Fibroblast of peridontal ligament (primary cell): Measurements from ENCODE around the gene IL21R.
"Not testable (repeated sequence)": the region's sequence is repeated elsewhere in the genome, so short reads cannot be mapped to it uniquely, and the experiment has no call there.

Source experiments
- DNase-seq: peaks from one replicate; pipeline ENCODE4 v3.0.0-alpha.2; 2010; ENCODE audit errors: extremely low read depth

IL21R gene

DNA sequence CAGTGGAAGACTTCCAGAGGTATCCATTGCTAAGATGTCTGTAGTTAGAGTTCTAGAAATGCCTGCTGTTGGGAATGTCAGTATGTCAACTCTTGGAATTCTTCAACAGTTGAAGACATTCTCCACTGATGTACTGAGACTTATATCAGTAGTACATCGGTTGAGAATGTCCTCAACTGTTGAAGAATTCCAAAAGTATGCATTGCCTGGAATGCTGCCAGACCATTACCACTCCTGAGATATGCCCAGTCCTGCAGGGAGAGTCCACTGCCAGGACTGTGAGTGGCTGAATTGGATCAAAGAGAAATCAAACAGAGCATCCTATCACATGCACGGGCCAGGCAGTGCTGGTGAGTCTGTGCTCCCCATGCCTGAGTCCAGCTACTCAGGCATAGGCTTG is 42.0 kb downstream of the IL21R start:
- peak; percentile 38 for DNase-seq

DNA sequence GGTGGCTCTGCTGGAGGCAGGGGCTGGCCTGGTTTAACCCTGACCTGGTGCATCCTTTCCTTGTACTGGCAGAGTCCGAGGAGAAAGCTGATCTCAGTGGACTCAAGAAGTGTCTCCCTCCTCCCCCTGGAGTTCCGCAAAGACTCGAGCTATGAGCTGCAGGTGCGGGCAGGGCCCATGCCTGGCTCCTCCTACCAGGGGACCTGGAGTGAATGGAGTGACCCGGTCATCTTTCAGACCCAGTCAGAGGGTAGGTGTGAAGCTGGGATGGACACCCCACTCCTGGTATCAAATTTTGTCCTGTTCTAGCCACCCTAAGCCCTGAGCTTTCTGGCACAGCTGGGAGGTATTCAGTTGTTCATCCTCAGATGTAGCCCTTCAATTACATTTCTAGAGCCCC is 42.5 kb downstream of the IL21R start:
- no peak for DNase-seq

DNA sequence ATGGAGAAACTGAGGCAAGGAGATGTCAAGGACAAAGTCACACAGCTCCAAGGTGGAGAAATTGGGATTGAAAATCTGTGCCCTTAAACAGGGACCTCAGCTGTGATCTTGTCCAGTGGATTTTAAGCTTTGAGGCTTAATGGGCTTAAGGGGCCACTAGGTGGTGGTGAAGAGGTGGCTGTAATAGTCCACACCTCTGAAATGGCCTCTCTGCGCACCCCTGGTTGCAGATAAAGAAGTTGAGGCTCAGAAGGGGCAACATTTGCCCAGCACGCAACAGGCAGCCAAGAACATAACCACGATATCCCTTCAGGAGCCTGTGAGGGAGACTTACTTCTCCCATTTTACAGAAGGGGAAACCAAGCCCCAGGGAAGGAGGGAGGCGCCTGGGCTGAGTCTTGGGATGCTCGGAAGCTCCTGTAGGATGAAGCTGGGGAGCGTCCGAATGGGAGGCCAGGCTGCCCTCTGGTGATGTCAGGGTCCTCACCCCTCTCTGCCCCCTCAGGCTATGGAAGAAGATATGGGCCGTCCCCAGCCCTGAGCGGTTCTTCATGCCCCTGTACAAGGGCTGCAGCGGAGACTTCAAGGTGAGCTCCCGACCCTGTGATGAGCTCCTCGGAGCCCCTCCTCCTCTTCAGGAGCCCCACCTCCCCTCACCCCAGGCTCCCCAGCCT is 43.7 kb downstream of the IL21R start:
- no peak for DNase-seq

DNA sequence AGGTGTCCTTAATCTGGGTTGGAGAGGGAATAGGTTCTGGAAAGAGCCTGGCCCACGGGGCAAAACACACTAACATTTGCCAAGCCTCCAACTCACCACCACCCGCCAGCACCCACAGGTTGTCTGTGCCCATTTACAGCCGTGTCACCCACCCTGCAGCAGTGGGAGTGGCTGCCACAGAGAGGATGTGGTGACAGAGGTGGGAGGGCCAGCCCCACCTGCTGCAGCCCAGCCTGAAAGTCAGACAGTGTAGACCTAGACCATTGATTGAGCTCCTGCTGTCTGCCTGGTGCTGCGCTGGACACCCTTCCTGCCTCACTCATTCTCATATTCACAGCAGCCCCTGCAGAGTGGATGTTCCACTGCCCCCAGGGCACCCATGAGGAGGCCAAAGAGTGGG is 44.7 kb downstream of the IL21R start:
- DNase-seq: no peak

DNA sequence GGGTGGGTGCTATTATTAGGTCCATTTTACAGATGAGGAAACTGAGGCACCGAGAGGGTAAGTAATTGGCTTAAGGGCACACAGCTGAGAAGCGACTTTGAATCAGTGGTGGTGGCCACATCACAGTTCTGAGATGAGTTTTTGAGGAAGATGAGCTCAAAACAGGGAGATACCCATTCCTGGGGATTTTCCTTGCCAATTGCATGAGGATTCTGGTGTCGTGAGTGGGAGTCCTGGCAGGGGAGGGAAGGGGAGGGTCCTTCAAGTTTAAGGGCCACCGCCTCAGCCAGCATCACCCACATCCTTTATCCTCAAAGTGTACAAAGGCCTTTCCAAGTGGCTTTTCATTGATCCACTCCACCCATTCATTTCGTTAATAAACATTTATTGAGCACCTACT is 45.3 kb downstream of the IL21R start:
- DNase-seq: no peak

DNA sequence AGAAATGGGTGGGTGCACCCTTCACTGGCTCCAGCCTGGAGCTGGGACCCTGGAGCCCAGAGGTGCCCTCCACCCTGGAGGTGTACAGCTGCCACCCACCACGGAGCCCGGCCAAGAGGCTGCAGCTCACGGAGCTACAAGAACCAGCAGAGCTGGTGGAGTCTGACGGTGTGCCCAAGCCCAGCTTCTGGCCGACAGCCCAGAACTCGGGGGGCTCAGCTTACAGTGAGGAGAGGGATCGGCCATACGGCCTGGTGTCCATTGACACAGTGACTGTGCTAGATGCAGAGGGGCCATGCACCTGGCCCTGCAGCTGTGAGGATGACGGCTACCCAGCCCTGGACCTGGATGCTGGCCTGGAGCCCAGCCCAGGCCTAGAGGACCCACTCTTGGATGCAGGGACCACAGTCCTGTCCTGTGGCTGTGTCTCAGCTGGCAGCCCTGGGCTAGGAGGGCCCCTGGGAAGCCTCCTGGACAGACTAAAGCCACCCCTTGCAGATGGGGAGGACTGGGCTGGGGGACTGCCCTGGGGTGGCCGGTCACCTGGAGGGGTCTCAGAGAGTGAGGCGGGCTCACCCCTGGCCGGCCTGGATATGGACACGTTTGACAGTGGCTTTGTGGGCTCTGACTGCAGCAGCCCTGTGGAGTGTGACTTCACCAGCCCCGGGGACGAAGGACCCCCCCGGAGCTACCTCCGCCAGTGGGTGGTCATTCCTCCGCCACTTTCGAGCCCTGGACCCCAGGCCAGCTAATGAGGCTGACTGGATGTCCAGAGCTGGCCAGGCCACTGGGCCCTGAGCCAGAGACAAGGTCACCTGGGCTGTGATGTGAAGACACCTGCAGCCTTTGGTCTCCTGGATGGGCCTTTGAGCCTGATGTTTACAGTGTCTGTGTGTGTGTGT is 46.8 kb downstream of the IL21R start:
- DNase-seq: no peak

DNA sequence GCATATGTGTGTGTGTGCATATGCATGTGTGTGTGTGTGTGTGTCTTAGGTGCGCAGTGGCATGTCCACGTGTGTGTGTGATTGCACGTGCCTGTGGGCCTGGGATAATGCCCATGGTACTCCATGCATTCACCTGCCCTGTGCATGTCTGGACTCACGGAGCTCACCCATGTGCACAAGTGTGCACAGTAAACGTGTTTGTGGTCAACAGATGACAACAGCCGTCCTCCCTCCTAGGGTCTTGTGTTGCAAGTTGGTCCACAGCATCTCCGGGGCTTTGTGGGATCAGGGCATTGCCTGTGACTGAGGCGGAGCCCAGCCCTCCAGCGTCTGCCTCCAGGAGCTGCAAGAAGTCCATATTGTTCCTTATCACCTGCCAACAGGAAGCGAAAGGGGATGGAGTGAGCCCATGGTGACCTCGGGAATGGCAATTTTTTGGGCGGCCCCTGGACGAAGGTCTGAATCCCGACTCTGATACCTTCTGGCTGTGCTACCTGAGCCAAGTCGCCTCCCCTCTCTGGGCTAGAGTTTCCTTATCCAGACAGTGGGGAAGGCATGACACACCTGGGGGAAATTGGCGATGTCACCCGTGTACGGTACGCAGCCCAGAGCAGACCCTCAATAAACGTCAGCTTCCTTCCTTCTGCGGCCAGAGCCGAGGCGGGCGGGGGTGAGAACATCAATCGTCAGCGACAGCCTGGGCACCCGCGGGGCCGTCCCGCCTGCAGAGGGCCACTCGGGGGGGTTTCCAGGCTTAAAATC is 47.6 kb downstream of the IL21R start:
- no peak for DNase-seq

DNA sequence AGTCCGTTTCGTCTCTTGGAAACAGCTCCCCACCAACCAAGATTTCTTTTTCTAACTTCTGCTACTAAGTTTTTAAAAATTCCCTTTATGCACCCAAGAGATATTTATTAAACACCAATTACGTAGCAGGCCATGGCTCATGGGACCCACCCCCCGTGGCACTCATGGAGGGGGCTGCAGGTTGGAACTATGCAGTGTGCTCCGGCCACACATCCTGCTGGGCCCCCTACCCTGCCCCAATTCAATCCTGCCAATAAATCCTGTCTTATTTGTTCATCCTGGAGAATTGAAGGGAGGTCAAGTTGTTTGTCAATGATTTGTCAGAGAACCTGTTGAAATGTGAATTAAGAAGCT is 48.2 kb downstream of the IL21R start:
- no peak for DNase-seq

DNA sequence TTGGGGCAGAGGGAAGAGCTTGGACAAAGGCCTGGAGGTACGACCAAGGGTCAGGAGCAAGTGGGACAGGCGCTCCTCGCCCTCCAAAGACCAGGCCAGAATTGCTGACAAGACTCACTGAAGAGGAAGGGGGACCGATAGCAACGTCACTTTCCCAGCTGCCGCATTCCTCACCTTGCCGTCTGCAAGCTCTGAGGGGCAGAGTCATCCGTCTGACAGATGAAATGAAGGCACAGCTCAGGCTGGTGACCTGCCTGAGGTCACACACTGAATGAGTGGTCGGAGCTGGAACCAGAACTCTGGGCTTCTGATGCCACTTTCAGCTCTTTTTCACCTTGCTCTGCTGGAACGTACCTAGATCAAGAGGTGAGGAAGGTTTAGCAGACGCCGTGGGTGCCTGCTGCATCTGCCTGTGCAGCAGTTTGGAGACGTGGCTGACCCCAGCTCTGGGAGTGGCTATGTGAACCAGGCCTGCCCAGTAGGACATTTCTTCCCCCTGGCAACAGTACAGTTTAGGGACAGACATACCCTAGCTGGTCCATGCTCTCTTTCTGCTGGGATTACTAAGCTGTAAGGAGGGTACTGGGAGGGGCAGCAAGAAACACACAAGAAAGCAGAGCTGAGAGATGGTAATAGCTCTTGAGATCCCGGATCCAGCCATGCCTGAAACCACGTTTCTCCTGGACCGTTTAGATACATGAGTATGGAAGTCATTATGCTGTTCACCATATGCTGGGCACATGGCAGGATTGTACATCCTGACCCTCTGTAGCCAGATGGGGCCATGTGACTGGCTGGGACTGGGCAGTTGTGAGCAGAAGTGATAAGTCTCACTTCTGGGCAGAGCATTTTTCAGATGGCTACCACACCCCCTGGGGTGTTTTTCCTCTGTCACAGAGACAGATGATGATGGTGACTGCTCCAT is 50.9 kb downstream of the IL21R start:
- DNase-seq: no peak

DNA sequence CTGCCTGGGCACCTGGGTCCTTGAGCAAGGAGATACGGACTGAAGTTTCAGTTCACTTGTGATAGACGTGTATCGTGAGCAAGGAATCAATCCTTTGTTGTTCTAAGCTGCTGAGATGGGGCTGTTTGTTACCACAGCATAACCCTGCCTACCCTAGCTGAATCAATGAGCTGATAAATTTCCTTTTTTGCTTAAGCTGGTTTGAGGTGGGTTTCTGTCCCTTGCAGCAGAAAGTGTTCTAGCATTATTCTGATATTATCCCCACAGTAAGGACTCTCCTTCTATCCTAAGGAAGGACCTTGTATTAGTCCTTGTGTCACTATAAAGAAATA is 51.5 kb downstream of the IL21R start:
- DNase-seq: no peak

DNA sequence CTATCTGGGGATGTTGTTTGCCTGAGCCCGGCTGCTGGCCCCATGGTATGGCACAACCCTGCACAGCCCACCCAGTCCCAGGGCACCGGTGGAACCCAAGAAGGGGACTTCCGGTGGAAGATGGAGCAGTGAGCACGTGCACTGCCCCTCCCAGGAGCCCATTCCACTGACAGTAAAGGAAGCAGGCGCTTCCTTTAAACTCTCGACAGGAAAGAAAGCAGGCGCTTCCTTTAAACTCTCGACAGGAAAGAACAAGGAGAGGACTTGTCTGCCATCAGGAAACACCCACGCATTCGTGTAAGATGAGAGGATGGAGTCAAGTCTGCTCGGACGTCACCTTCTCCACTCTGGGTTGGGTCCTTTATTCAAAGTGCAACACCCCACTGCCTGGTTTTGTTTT is 53.7 kb downstream of the IL21R start:
- DNase-seq: no peak

DNA sequence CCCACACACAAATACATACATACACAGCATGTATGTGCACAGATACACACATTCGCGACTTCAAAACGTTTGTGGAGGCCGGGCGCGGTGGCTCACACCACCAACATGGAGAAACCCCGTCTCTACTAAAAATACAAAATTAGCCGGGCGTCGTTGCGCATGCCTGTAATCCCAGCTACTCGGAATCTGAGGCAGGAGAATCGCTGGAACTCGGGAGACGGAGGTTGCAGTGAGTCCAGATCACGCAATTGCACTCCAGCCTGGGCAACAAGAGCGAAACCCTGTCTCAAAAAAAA is 55.6 kb downstream of the IL21R start:
- DNase-seq: not testable (repeated sequence)

DNA sequence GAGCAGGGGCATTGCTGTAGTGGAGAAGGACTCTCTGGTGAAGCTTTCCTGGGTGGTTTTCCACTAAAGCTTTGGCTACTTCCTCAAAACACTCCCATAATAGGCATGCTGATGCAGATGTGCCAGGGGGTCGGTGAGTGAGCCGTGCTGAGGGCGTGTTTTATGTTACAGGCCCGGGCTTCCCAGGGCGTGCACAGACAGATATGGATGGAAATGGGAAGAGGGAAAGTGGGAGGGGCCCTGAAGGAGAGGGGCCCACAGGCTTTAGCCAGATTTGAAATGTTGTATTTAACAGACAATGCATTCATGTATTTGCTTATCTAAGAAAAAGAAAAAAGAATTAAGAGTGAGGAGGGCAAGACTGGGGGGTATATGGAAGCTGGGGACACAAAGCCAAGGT is 56.3 kb downstream of the IL21R start:
- DNase-seq: no peak

DNA sequence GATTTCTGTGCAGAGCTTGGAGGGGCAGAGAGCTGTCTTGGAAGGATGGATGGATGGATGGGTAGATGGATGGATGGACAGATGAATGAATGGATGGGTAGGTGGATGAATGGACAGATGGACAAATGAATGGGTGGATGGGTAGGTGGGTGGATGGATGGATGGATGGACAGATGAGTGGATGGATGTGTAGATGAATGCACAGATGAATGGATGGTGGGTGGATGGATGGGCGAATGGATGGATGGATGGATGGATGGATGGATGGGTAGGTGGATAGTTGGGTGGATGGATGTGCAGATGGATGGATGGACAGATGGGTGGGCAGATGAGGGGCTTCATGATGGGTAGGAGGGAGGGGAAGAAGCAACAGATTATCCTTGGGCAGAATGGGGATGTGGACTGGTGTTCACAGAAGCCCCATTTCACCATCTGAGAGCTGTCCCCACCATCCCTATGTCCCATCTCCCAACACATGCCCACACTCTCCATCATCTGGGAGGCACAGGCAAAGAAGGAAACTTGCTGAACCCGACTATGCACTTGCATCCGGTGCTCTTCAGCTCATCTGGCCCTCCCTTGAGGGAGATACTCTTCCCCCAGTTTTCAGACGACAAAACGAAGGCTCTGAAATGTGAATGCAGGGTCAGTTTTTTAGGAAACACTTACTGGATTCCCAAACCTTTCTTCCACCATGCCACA is 57.2 kb downstream of the IL21R start:
- DNase-seq: no peak

DNA sequence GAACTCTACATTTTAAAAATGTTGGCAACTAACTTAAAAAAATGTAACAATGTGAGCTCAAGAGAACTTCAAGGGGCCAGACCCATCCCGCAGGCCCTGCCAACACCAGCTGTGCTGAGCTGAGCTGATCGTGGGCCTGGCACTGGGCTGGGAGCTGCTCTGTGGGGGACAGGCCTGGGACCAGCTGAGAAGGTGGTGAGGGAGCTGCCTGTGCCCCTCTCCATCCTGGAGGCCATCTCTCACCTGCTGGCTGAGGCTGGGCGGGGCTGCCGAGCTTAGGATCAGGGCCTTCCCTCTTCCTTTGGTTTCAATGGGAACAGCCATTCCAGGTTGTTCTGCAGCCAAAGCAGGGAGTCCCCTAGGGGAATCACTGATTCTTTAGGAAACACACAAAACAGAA is 58.2 kb downstream of the IL21R start:
- DNase-seq: no peak

DNA sequence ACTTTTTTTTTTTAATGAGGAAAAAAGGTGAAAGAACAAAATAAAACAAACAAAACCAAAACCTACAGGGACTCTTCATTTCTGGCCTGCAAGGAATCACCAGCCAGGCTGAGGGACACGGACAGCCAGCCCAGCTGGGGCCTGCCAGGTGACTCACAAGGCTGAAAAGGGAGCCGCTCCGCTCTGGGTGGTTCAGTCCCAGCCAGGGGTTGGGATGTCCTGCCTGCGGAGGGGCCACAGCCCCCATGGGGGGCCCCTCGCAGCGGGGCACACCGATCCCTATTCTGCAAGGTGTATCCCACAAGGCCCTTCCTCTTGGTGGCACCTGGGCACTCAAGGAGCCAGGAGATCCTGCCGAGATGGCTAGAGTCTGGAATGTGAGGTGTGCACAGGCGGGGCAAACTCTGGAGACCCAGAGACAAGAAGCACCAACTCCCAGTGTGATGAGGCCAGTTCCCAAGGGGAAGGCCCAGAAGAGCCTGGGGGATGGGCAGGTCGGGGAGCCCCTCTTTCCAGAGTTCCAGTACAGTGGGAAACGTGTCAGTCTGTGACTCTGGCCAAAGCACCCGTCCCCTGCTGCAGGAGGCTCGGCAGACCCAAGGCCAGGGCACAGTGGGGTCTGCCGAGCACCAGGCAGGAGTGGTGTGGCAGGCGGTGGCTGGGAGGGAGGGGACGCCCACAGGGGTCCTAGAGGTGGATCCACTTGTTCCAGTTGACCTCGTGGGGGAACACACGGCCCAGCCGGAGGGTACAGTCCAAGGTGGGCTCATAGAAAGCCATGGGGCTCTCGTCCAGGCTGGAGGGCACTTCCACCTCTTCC is 58.9 kb downstream of the IL21R start:
- DNase-seq: no peak

DNA sequence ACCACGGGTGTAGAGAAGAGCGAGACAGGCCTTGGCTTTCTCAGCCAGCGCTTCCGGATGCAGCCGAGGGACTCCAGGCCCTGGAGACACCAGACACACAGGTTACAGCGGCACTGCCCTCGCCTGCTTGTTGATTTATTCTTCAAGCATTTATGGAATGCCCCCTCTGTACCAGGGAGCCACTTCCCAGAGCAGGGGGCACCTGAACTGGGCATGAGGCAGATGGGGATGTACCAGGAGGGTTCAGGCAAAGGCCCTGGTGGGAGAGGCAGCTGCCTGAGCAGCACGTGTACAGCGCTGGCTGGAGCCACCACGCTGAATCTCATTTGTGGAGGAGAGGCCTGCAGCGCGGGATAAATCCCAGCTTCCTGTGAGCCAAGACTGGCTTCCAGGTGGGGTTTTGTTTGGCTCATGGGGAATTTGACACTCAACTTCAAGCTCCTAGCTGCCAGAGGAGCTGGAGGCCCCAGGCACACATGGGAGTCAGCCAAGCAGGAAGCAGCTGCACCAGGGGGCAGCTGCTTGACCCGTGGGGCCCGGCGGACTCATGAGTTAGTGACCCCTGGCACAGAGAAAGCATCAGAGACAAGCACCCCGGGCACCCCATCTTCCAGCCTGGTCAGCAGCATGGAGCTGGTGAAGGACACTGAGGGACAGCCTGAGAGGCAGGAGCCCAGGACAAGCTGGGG is 59.7 kb downstream of the IL21R start:
- no peak for DNase-seq

DNA sequence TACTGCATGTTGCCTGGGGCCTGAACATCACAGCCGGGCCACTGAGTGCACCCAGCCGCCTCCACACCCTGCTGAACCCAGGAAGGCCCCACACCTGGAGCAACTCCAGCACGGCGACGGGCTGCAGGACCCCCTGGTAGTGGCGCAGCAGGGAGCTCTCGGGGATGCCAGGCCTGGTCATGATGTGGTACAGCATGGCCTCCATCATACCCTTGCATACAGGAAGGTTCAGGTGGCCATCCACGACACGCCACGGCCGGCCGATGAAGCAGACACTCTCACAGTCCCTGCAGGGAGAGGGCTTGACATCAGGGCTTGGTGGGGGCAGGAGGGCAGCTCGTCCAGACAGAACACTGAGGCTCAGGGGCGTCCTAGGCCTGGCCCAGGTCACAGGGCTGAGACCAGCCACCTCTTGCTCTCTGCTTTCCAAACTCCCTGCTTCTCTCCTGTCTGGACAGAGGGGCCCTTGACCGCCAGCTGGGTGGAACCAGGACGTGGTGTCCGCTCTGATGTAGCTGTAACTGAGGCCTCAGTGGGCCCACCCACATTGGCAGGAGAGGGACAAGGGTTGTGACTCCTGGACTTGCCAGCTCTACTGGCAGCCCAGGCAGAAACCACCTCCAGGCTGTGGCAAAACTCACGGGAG is 60.3 kb downstream of the IL21R start:
- no peak for DNase-seq
